ENCODE measurements around the gene DENND2D.

DENND2D gene

DNA sequence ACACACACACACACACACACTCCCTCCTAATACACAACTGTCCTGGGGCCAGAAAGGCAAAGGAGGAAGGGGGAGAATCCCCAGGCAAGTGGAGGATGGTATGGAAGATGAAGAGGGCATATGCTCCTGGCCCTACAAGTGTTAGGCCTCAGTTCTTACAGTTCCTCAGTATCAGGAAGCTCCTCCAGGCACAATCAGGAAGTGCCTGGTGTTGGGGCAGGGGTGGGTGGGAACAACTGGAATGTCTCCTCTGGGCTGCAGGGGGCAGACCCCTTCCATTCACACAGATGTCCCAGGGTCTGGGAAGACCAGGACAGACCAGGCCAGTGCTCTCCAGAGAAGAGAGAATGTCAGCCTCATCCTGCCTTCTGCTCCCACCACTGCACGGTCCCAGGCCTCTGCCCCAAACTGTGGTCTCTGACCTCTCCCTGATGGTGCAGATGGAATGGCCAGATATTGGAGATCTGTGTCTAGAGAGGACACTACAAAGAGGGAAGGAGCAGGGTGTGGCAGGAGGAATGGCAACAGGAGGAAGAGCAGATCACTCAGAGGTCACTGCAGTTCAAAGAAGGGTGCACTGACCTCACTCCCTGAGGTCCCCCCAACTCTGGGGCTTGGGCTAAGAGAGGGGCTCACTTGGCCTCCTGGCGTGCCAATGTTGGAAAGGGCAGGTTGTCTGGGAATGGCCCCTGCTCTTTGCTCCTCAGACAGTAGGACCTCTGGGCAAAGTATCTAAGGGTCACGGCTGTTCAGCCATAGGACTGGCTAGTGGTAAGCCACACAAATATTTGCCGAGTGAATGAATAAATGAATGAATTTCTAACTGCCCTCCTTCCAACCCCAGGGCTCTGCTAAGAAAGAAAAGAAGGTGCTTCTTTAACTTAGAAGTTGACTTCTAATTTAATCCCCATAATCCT is 2.5 kb upstream of the DENND2D start:
- DNase-seq (ENCODE audit: low read depth), result no peak

DNA sequence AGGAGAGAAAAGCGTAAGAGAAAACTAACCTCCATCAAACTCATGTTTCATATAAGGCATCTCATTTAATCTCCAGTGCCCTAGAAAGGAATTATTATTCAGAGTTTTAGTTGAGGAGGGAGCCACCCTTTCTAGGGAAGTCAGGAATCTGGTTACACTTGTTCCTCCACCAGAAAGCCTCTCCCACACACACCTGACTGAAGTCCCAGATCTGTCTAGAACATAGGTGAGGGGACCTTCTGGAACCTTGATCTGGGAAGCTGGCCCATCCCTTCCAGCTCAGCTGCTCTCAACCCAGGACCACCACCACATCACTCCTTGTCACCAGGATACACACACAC is 1.9 kb upstream of the DENND2D start:
- DNase-seq (ENCODE audit: low read depth), result no peak

DNA sequence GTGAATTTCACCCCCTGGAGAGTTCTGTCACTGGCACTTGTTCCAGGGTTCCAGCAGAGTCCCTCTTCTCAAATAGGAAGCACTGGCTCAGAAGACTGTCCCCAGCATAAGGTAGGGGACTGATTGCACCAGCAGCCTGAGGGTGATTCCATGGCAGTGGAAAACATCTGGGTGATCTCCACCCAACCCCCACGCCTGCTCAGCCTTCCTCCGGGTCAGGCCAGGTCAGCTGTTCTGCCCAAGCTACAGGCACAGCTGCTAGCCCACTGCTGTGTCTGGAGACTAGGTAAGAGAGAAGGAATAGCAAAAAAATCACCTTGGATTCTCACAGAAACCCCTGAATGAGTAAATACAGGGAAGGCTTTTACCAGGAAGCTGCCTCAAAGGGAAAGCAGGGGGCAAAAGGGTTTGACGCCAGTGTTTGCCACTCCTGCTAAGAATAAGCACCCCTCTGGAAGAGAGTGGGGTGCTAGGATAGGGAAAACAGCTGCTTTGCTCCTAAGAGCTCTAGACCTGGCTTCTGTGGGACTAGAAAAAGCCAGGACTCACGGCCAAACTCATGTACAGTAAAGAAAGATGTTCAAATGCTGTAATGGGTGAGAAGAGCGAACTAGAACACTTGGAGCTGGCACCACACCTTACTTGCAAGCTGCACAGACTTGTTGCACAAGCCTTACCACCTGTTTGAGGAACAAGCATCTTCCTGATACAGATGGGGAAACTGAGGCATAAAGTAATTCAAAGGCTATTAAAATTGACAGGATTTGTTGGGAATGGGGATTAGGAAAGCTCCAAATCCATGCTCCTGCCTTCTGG is 1.0 kb upstream of the DENND2D start:
- no peak for DNase-seq (ENCODE audit: low read depth)

DNA sequence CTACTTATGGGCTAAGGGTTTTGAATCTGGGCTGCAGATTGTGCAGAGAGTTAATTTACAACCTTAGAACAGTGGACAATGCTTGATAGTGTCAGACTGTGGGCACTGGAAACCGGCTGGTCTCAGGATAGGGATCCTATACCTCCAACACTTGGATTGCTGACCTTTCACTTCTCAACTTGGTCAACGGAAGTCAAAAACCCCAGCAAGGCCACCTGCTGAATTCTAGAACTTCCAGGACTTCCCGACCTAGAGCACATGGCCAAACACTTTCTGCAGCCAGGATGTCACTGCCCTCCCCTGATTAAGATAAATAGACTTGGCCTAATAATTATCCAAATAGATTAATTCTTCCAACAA is 336 bp upstream of the DENND2D start:
- no peak for DNase-seq (ENCODE audit: low read depth)

DNA sequence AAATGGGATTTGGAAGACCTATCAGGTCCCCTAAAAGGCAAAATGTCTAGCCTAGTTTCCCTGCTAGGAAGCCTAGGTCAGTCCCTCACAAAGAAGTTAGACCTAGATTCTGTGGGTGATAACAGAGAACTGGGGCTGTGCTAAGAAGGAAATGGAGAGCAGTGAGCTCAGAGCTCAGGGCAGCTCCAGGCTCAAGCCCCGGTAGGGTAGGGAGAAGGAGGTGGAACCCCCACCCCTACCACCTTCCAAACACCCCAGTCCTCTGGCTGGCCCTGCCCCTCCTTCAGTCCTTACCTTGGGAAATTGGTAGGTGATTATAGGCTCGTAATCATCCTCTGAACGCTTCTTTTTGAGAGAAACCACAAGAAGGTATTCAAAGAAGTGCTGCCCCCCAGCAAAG is 1.1 kb downstream of the DENND2D start:
- no peak for DNase-seq (ENCODE audit: low read depth)

DNA sequence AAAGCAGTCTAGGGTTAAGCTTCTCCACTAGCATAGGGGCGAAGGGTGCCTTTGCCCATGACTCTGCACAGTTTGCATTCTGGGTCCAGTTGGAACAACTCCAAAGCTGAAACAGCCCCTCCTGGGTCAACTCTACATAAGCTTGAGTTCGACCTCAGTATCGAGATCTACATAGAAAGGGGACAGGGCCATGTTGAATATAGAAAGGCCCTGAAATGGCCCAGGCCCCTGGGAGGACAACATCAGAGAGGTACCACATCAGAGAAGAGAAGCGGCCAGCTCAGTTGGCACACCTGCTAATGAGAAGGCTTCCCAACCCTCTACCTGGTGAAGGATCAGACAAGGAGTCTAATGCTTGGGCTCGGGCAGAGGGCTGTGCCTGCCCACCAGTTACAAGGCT is 1.6 kb downstream of the DENND2D start:
- DNase-seq (ENCODE audit: low read depth), result no peak

DNA sequence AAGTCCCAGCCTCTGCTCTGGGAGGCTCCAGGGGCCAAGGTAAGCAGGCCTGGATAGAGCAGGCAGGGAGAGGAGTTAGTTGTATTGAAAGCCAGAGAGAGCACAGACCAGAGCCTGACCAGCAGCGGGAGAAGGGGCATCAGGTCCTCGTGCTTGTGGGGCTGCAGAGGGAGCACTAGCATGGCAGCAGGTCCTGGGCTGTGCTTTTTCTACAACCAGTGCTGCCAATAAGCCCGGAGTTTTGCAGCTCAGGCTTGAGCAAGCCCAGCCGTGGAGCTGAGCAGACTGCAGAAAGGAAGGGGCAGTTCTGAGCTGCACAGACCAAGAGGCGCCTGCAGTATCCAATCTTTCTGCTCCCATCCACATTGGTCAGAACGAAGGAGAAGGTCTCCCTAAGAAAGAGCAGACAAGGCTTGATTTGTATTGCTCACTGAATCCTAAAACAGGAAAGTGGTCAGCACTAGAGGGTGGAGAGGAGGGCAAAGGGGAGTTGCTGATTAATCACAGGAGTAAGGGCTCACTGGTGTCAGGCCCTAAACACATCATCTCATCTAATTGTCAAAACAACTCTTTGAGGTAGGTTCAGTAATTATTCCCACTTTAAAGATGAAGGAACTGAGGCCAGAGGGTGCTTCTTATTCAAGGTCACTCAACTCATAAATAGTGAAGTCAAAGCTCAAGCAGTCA is 2.7 kb downstream of the DENND2D start:
- no peak for DNase-seq (ENCODE audit: low read depth)

DNA sequence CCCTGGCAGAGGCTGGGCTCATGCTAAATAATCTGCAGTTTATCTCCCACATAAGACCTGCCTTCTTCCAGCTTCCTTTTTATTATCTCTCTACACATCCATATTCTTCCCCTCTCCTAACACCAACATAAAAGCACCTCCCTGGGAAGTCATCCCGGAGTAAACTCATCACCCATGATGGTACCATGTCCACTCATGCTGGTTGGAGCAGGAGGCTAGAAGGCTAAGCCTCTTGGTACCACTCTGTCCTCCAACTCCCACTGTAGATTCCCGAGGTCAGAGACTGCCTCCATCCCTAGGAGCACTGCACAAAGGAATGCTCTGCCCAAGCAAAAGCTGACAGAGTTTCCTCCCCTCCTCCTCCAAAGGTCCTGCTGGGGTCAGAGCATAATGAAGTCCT is 4.2 kb downstream of the DENND2D start:
- DNase-seq (ENCODE audit: low read depth), result no peak

- no peak for DNase-seq (ENCODE audit: low read depth)
Observed at GRCh38 chr1:111195002-111195684, 5.3 kb downstream of the DENND2D start.

DNA sequence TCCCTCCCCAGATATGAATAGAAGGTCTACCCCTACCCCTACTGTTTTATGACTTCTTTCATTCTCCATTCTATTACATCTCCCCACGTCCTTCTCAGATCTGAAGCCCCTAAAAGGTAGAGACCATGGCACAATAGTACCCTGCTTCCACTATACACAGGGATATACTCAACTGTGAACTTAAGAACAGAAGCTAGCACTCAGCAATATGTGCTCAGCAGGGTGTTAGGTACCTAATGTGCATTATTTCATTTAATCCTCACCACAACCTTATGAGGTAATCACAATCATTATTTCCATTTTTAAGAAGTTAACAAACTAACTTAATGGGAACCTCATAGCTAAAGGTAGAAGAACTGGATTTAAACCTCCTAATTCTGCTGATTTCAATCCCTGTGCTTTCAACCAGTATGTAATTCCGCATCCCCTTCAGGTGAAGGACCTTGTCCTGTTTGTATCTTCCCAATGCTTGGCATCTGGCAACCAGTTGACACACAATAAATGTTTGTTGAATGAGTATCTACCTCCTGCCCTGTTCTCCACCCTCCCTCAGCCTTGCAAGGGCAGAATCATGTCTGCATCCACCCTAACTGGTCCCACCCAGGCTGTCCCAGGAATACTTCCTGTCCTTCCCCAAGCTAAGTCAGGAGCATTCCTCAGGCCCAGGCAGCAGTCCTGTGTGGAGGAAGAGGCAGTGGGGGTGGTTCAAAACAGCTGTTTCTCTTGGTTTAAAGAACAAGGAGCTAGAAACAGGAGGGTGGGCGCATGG is 6.5 kb downstream of the DENND2D start:
- DNase-seq (ENCODE audit: low read depth), result no peak

- no peak for DNase-seq (ENCODE audit: low read depth)
Observed at GRCh38 chr1:111192658-111193519, 7.6 kb downstream of the DENND2D start.

GRCh38 chr1:111192074-111192473 is 8.4 kb downstream of the DENND2D start:
- DNase-seq (ENCODE audit: low read depth), result no peak

DNA sequence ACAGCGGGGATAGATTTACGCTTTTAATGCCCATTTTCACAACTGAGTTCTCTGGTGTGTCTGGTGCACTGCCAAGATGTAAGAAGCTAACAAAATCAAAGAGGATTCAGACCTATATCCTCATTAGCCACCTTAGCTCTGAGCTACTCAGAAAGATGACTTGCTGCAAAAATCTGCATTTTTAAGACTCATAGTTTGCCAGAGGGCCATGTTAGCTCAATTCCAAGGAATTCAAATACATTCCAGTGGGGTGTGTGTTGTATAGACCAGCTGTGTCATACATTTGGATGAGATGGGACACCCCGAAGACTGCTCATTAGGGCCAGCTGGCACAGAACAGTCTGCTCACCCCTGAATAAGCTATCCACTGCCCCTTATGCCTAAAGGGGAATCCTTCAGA is 8.9 kb downstream of the DENND2D start:
- peak; percentile 42 for DNase-seq (ENCODE audit: low read depth)

GRCh38 chr1:111190931-111191451 is 9.5 kb downstream of the DENND2D start:
- no peak for DNase-seq (ENCODE audit: low read depth)

DNA sequence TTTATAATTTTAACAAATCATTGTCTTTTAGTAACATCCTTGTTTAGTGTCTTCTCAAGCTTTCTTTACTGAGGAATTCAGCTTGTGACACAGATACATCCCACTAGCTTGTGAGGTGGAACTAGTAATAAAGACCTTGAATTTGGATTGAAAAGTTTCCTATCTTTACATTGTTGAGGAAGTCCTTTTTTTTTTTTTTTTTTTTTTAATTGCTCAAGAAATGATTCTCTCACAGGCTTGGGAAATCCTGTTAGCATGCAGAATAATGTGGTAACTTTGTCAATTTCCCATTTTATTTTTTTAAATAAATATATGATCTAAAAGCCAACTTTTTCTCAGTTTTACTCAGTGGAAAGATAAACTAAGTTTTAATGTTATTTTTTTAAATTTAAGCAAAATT is 15.8 kb downstream of the DENND2D start:
- DNase-seq (ENCODE audit: low read depth), result no peak

DNA sequence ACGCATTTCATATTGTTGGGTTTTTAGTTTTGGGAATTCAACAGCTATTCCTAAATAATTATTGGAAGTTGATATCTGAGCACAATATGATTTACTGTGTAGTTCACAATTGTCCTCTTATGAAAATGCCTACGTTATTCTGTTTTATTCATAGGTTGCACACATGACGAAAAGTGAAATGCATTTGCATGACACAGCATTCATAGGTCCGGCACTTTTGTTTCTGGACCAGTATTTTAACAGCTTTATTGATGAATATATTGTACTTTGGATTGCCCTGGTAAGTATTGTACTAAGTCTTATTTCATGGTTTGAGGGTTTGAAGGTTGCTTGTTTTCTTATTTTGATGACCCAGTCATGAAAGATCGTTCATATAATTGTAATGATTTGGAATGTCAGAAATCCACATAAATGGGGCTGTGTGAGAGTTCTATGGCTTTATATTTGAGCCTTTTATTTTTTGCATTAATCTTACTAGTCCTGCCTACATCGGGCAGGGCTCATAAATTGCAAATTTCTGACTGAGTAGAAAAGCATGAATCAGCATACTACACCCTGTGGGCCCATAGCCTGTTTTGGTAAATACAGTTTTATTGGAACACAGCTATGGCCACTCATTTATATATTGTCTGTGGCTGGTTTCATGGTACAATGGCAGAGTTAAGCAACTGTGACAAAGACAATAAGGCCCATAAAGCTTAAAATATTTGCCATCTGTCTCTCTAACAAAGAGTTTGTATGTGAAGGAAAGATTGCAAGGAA is 17.0 kb downstream of the DENND2D start:
- DNase-seq (ENCODE audit: low read depth), result no peak

- no peak for DNase-seq (ENCODE audit: low read depth)
Observed at GRCh38 chr1:111182052-111182451, 18.4 kb downstream of the DENND2D start.

DNA sequence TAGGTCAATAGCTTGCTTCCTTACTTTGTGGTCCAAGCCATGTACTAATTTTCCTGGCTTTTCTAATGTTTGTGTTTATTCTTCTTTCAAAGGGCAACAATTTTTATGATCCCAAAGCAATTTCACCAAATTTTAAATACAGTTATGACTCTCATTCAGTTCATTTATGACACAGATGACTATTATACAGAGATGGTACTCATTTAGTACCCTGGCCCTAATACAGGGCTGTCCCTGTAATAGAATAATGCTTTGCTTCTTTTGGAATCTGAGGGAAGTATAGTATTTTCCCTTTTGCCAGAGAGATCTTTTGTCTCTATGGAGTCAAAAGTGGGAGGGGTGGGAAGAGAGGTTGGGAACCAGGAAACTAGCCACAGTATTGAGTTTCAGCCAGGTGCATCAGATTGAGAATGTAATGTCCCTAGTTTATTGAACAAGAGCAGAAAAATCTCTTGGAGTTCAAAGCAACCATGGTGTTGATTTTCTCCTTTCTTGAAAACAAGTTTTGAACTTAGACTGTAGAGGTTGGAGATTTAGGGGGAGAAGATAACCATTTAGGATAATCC is 20.4 kb downstream of the DENND2D start:
- no peak for DNase-seq (ENCODE audit: low read depth)

DNA sequence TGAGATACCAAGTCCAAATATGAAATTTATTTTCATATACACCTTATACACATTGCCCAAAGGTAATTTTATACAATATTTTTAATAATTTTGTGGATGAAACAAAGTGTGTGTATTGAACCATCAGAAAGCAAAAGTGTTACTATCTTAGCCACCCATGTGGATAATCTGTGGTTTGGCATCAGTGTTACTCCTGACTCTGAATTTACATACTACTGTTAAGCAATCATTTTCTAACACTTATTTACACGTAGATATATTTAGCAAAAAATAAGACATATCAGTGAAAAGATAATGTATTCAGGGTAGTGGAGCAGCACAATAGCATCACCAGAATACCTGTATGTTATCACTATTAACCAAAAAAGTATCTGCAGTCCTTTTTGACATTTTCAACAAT is 23.8 kb downstream of the DENND2D start:
- DNase-seq (ENCODE audit: low read depth), result no peak

Measured in non-pigmented ciliary epithelial cell (primary cell).